HG02763 (cell line): ENCODE results near the gene HEXIM2.
A peak's percentile ranks its signal among the peaks of the same experiment; 100 is the strongest.

Source experiments
- ATAC-seq: cut with Tn5 transposase; IDR thresholded peaks from one replicate; pipeline ENCODE4 v1.9.1; 2021; ENCODE audit warnings: mild to moderate bottlenecking, moderate library complexity; ENCODE audit not compliant: unreplicated experiment

The HEXIM2 gene

GRCh38 chr17:45127548-45128300 lies 34.0 kb upstream of the HEXIM2 start:
- ATAC-seq = no peak

GRCh38 chr17:45128331-45128730 lies 33.3 kb upstream of the HEXIM2 start:
- no peak for ATAC-seq

GRCh38 chr17:45128989-45129388 lies 32.7 kb upstream of the HEXIM2 start:
- ATAC-seq = no peak

- ATAC-seq = no peak
These were observed 32.2 kb upstream of the HEXIM2 start for GRCh38 chr17:45129426-45129939.

GRCh38 chr17:45129940-45130680 lies 31.6 kb upstream of the HEXIM2 start:
- ATAC-seq = no peak

- no peak for ATAC-seq
These were observed 30.7 kb upstream of the HEXIM2 start for GRCh38 chr17:45130681-45131615.

GRCh38 chr17:45131616-45132319 lies 29.9 kb upstream of the HEXIM2 start:
- ATAC-seq = no peak

- no peak for ATAC-seq
These were observed 29.4 kb upstream of the HEXIM2 start, which contains the start of gene PLCD3 for GRCh38 chr17:45132320-45132571. TSS of gene PLCD3 (minus strand) at chr17:45132515. CDS start at chr17:45132410, 105 bp downstream.

- ATAC-seq = no peak
These were observed 28.9 kb upstream of the HEXIM2 start for GRCh38 chr17:45132572-45133463.

- ATAC-seq = peak; percentile 80
These were observed 26.3 kb upstream of the HEXIM2 start, which contains the start of gene ACBD4 for GRCh38 chr17:45135192-45135977. TSS of gene ACBD4 (plus strand) at chr17:45135687. CDS start at chr17:45136145, 458 bp downstream.

GRCh38 chr17:45135978-45136791 lies 25.5 kb upstream of the HEXIM2 start:
- no peak for ATAC-seq

- ATAC-seq = no peak
These were observed 24.7 kb upstream of the HEXIM2 start for GRCh38 chr17:45136846-45137560.

GRCh38 chr17:45137561-45138305 lies 23.9 kb upstream of the HEXIM2 start:
- ATAC-seq = no peak

- no peak for ATAC-seq
These were observed 22.7 kb upstream of the HEXIM2 start for GRCh38 chr17:45138911-45139532.

GRCh38 chr17:45139533-45139920 lies 22.1 kb upstream of the HEXIM2 start:
- ATAC-seq = no peak

GRCh38 chr17:45143094-45143670 lies 18.5 kb upstream of the HEXIM2 start:
- ATAC-seq = no peak
